ENCODE measurements around the gene LRMDA.

LRMDA gene

GRCh38 chr10:76548716-76549115 is 1117.3 kb downstream of the LRMDA start (continued):
- TF ChIP-seq ZBTB20 (tag by site-specific recombination; IDR thresholded peaks at IDR 0.05) = no peak
- TF ChIP-seq EGR2 (tag by site-specific recombination; IDR thresholded peaks at IDR 0.05; ENCODE audit: low read depth) = no peak
- no peak for TF ChIP-seq ZNF426 (tag by site-specific recombination; IDR thresholded peaks at IDR 0.05)

- H3K9me3 ChIP-seq (ENCODE audit: control insufficient read depth, insufficient read depth, low read depth, low read length) = no peaks in the 10 kb centered on the region
- no peaks in the 10 kb centered on the region for H3K36me3 ChIP-seq (ENCODE audit: control insufficient read depth in 2 of 2, insufficient read depth in 1 of 2, low read length in 2 of 2)
- CTCF ChIA-PET = no interaction called here
- H3K4me3 ChIP-seq (ENCODE audit: low read depth, low read length) = no peak overlapping the region
- H3K4me1 ChIP-seq (ENCODE audit: control insufficient read depth, insufficient read depth, low read length) = peaks cover 2% of the 10 kb centered on the region; the same call in 1 of the 2 replicates
- H3K27ac ChIP-seq (ENCODE audit: extremely low read depth, low read depth, low read length) = no peak overlapping the region
- POLR2A ChIA-PET = no interaction called here
- no peak for TF ChIP-seq ZNF629 (tag by site-specific recombination; IDR thresholded peaks at IDR 0.05)
- no peak for TF ChIP-seq ZNF366 (tag by site-specific recombination; conservative IDR thresholded peaks at IDR 0.05)
- no peak for TF ChIP-seq ZNF184 (tag by site-specific recombination; IDR thresholded peaks at IDR 0.05)
- no peak for TF ChIP-seq ZNF449 (tag by site-specific recombination; IDR thresholded peaks at IDR 0.05)
- no peak for TF ChIP-seq SCRT1 (tag by site-specific recombination; IDR thresholded peaks at IDR 0.05; ENCODE audit: borderline replicate concordance)
- no peak for TF ChIP-seq PRDM1 (tag by site-specific recombination; IDR thresholded peaks at IDR 0.05)
- no peak for TF ChIP-seq ZNF610 (tag by site-specific recombination; IDR thresholded peaks at IDR 0.05; ENCODE audit: borderline replicate concordance)
- TF ChIP-seq REST (tag by site-specific recombination; IDR thresholded peaks at IDR 0.05) = no peak
- no peak for TF ChIP-seq PATZ1 (tag by site-specific recombination; IDR thresholded peaks at IDR 0.05)
- no peak for TF ChIP-seq ZNF660 (tag by site-specific recombination; IDR thresholded peaks at IDR 0.05)
- no peak for TF ChIP-seq ZNF132 (tag by site-specific recombination; IDR thresholded peaks at IDR 0.05; ENCODE audit: borderline replicate concordance)
- TF ChIP-seq ZNF571 (tag by site-specific recombination; IDR thresholded peaks at IDR 0.05) = no peak
- TF ChIP-seq ZNF510 (tag by site-specific recombination; IDR thresholded peaks at IDR 0.05; ENCODE audit: insufficient replicate concordance) = no peak
- no peak for TF ChIP-seq ZNF596 (tag by site-specific recombination; IDR thresholded peaks at IDR 0.05)
- TF ChIP-seq ZNF513 (tag by site-specific recombination; IDR thresholded peaks at IDR 0.05) = no peak
- TF ChIP-seq ZSCAN18 (tag by site-specific recombination; IDR thresholded peaks at IDR 0.05) = no peak
- TF ChIP-seq ZNF558 (tag by site-specific recombination; IDR thresholded peaks at IDR 0.05) = no peak
- no peak for TF ChIP-seq SP3 (tag by site-specific recombination; IDR thresholded peaks at IDR 0.05)
- no peak for TF ChIP-seq KLF10 (tag by site-specific recombination; IDR thresholded peaks at IDR 0.05)
Measured at GRCh38 chr10:76549171-76549570, 1117.7 kb downstream of the LRMDA start.
